NCI-H1105 (cell line): ENCODE measurements around the gene KRCC1.
"Not testable (repeated sequence)": the region's sequence is repeated elsewhere in the genome, so short reads cannot be mapped to it uniquely, and the experiment has no call there.

Source experiments
- DNase-seq: peaks from one replicate; lab custom pipeline; 2025; lab: John Stamatoyannopoulos, UW

The KRCC1 gene

GRCh38 chr2:88074854-88075292 lies 19.3 kb upstream of the KRCC1 start:
- no peak for DNase-seq

GRCh38 chr2:88074150-88074549 lies 18.6 kb upstream of the KRCC1 start:
- DNase-seq: no peak

DNA sequence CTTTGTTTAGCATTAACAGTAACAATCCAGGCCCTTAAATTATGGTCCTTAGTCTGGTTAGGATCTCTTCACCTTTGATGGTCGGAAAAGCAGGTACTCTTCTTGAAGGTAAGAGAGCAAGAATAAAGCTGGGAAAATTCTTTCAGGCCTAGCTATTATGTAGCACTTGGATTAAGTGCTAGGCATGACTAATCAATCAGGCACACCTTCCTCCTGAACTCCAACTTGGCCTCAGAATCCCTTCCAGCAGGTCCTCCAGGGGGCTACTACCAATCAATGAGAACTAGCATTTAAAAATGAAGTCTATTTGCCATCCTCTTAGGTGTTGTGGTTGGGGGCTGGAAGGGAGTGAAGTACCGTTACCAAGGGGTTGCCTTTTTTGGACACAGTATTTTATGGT lies 15.8 kb upstream of the KRCC1 start:
- DNase-seq: no peak

DNA sequence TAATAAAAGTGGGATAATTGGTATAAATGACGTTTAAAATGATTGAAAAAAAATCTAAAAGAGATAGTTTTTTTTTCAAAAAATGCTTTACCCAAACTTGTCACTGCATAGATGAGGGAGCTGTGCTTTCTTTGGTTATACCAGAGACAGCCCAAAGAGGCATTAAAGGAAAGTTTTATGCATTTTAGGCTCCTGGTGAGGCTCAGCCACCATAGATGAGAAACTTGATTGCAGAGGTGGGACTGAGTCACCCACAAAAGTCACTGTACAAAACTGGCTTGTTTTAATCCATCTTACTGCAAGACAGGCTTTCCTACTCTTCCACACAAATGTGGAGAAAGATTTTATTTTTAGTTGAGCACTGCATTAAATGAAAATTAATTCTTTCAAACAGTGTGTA lies 14.5 kb upstream of the KRCC1 start:
- no peak for DNase-seq

GRCh38 chr2:88069117-88069516 lies 13.5 kb upstream of the KRCC1 start:
- DNase-seq: no peak

DNA sequence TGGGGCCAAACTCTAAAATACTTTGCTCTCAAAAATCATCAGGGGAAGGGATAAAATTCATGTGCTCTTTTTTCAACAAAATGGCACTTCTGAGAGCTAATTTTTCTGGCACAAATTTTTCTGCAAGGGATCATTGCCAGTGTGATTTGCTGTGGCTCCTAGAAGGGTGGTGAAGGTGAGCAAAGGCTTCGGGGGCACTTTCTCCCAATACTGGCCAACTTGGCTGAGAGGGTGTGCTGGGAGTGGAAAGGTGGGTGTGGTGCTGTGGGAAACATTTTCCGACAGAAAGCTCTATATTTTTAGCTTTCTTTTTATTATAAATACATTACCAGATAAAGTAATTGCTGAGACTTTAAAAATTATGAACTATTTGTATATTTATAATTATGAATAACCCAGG lies 12.5 kb upstream of the KRCC1 start:
- no peak for DNase-seq

DNA sequence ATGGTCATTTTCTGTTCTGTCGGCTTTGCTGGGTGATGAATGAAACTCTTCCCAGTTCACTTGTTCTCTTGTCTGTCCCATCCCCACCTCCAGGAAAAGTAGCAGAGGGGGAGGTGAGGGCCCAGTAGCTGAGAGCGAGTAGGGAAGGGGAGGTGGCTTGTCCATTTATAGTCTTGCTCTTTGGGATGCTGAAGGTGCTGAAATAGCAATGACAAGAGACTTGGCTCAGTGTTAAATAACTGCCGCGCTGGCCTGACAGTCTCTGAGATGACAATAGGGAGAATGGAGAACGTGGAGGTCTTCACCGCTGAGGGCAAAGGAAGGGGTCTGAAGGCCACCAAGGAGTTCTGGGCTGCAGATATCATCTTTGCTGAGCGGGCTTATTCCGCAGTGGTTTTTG lies 12.0 kb upstream of the KRCC1 start, which contains the start of gene SMYD1:
Gene SMYD1 (plus strand): TSS at position 228 of the 400 bp plus-strand sequence. CDS start 40 bp downstream, at position 268.
- no peak for DNase-seq

DNA sequence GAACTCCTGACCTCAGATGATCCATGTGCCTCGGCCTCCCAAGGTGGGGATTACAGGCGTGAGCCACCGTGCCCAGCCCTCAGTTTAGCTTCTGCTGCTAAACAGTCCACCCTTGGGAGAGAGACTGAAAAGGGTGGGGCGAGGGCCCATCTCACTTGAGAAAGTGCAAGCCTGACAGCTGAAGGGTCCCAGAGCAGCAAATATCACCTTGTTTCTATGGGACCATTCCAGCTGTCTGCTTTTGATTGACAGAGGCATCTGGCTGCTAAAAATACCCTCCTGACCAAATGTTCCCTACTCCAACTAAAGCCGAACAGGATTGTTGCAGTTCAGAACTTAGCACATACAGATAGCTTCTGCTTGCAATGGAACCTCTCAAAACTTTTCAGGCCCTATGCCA lies 11.6 kb upstream of the KRCC1 start:
- no peak for DNase-seq

DNA sequence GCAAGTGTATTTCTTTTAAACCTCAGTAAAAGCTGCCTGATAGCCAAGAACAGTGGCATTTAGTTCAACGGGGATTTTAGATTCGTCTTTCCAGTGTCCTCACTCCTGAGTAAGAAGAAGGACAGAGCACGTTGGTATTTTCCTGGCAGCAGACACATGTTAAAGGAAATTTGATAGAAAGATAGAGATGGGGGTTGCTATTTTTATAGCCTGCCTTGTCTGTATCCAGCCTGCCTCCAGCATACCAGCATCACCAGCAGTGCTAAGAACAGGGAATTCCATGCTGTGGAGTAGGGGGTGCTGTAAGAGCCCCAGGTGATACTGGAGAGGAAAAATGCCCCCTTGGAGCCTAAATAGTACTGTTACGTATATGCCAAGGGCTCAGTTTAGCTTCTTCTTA lies 11.0 kb upstream of the KRCC1 start:
- DNase-seq: no peak

GRCh38 chr2:88061295-88061694 lies 5.7 kb upstream of the KRCC1 start:
- DNase-seq: no peak

DNA sequence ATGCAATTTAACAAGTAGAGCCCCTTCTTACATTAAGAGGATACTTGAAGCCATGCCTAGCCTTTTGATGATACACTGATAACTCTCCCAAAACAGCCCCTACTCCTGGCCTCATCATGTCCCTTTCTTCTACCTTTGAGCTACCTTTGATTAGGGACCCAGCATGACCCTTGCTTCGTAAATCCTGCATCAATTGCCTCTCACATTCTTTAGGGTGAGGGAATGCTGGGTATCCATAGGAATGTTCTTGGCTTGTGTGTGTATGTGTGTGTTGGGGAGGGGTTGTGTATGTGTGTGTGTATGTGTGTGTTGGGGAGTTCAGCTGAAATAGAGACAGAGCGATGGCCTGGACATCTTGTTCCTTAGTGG lies 5.3 kb upstream of the KRCC1 start:
- no peak for DNase-seq

DNA sequence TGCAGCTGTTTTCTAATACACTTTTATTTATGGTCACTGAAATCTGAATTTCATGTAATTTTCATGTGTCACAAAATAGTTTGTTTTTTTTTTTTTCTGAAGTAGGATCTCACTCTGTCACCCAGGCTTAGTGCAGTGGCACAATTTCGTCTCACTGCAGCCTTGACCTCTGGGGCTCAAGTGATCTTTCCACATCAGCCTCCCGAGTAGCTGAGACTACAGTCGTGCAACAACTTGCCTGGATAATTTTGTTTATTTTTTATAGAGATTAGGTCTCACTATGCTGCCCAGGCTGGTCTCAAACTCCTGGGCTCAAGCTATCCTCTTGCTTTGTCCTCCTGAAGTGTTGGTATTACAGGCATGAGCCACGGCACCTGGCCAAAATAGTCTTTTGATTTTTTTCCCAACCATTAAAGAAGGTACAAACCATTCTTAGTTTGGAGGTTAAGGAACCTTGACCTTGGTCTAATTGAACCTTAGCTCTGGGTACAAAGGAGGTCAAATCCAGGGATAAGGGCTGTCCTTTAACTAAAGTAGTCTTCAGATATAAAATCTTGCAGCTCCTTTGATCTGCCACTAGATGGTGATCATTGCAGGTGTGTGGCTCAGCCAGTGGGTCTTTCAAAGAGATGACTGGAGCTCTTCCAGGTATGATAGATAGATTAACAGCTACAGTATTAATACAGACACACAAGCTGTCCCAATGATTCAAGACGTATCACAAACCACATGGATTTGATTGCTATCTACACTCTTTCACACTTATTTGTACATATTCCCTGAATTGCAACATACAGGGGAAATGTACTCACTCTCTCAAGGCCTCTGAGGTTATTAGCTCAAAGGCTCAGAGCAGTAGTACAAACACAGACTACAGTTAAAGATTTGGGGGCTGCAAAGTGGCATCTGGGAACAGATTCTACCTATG lies 4.7 kb upstream of the KRCC1 start:
- DNase-seq: peak; percentile 37

GRCh38 chr2:88058191-88058590 lies 2.6 kb upstream of the KRCC1 start:
- no peak for DNase-seq

DNA sequence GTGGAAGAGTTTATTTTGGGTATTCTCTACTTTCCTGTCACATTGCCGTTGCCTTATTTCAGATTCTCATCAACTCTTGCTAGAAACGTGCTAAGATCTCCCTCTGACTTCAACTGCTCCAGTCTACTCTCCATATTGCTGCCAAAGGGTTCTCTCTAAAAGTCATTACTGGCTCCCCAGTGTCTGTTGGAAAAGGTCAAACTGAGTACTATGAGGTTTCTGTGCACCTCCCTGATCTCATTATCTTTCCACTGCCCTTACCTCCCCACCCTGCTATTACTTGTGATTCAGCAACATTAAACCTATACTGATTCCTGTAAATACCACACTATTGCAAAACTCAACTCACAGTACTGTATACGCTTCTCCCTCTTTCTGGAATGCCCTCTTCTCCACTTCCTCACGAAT lies 1.9 kb upstream of the KRCC1 start:
- DNase-seq: no peak

- no peak for DNase-seq
These were observed 707 bp downstream of the KRCC1 start for GRCh38 chr2:88054782-88055370.

GRCh38 chr2:88053934-88054781 lies 1.4 kb downstream of the KRCC1 start:
- DNase-seq: no peak

DNA sequence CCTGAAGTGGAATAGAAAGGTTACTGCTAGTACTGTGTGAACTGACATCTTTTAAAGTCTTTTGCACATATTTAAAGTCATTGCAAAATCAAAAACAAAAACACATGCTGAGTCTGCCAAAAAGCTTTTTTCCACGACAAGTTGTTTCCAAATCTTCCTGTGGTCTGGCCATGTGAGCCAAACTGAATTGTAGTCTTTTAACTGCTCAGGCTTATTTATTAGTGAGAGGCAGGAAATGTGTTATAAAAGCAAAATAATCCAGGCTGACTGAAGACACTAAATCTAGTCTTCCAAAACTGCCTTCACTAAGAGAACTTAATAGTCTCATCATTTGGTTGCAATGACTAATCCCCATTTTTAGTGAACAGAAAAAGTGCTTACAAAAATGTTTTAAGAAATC lies 2.3 kb downstream of the KRCC1 start:
- DNase-seq: no peak

- DNase-seq: no peak
These were observed 3.8 kb downstream of the KRCC1 start for GRCh38 chr2:88051792-88052191.

GRCh38 chr2:88049622-88050021 lies 6.0 kb downstream of the KRCC1 start:
- no peak for DNase-seq

GRCh38 chr2:88048541-88048940 lies 7.0 kb downstream of the KRCC1 start:
- DNase-seq: no peak

DNA sequence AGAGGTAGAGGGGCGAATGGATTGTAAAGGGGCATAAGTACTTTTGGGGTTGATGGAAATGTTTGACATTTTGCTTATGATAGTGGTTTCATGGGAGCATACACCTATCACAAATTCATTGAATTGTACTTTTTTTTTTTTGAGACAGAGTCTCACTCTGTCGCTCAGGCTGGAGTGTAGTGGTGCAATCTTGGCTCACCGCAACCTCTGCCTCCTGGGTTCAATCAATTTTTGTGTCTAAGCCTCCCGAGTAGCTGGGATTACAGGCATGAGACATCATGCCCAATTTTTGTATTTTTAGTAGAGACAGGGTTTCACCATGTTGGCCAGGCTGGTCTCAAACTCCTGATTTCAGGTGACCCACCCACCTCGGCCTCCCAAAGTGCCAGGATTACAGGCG lies 10.0 kb downstream of the KRCC1 start:
- not testable (repeated sequence) for DNase-seq

- DNase-seq: no peak
These were observed 13.1 kb downstream of the KRCC1 start for GRCh38 chr2:88042476-88042875.
